HG02970 (cell line): ENCODE results near the gene LRMDA.

Source experiments
- ATAC-seq: cut with Tn5 transposase; IDR thresholded peaks from one replicate; pipeline ENCODE4 v1.9.1; 2021; ENCODE audit warnings: mild to moderate bottlenecking, moderate library complexity, moderate number of reproducible peaks; ENCODE audit not compliant: unreplicated experiment, low FRiP score

LRMDA gene

GRCh38 chr10:75565286-75566251 is 134.1 kb downstream of the LRMDA start:
- no peak for ATAC-seq

- no peak for ATAC-seq
These were observed 137.2 kb downstream of the LRMDA start for GRCh38 chr10:75568450-75569130.

- ATAC-seq, result no peak
These were observed 138.1 kb downstream of the LRMDA start for GRCh38 chr10:75569506-75569905.

- ATAC-seq, result no peak
These were observed 141.1 kb downstream of the LRMDA start for GRCh38 chr10:75572478-75572877.

- ATAC-seq, result no peak
These were observed 144.5 kb downstream of the LRMDA start for GRCh38 chr10:75575940-75576339.

GRCh38 chr10:75582102-75582501 is 150.7 kb downstream of the LRMDA start:
- no peak for ATAC-seq

GRCh38 chr10:75585294-75585693 is 153.9 kb downstream of the LRMDA start:
- ATAC-seq, result no peak

GRCh38 chr10:75586814-75587213 is 155.4 kb downstream of the LRMDA start:
- ATAC-seq, result no peak

GRCh38 chr10:75588031-75588430 is 156.6 kb downstream of the LRMDA start:
- no peak for ATAC-seq

GRCh38 chr10:75589895-75590654 is 158.7 kb downstream of the LRMDA start:
- no peak for ATAC-seq

- no peak for ATAC-seq
These were observed 160.8 kb downstream of the LRMDA start for GRCh38 chr10:75592151-75592787.

- no peak for ATAC-seq
These were observed 161.6 kb downstream of the LRMDA start for GRCh38 chr10:75592791-75593643.

- no peak for ATAC-seq
These were observed 162.5 kb downstream of the LRMDA start for GRCh38 chr10:75593692-75594556.

- ATAC-seq, result no peak
These were observed 165.7 kb downstream of the LRMDA start for GRCh38 chr10:75596930-75597620.

GRCh38 chr10:75597773-75598440 is 166.5 kb downstream of the LRMDA start:
- no peak for ATAC-seq

- no peak for ATAC-seq
These were observed 167.6 kb downstream of the LRMDA start for GRCh38 chr10:75598998-75599397.

GRCh38 chr10:75599875-75600648 is 168.6 kb downstream of the LRMDA start:
- ATAC-seq, result no peak
